Astrocyte of the spinal cord (primary cell): Measurements from ENCODE around the gene NINJ2.

Source experiments
- DNase-seq: peaks from one replicate; pipeline ENCODE4 v3.0.0; 2011; ENCODE audit warnings: low read depth, low spot score
- H3K4me3 ChIP-seq: 2 replicates; pipeline ENCODE4 v1.5.1; 2011; ENCODE audit warnings: low read depth, mild to moderate bottlenecking, low read length, moderate library complexity
- in situ Hi-C: cut with HindIII; loops from 2 replicates; pipeline ENCODE4 v1.10.0; 2017; ENCODE audit warnings: low sequenced_read_pairs
- TF ChIP-seq, protein P1 (sequence below): IDR thresholded peaks from 2 replicates; pipeline ENCODE4 v1.5.1; 2012; ENCODE audit warnings: low read depth, mild to moderate bottlenecking, low read length, inconsistent platforms

NINJ2 gene

DNA sequence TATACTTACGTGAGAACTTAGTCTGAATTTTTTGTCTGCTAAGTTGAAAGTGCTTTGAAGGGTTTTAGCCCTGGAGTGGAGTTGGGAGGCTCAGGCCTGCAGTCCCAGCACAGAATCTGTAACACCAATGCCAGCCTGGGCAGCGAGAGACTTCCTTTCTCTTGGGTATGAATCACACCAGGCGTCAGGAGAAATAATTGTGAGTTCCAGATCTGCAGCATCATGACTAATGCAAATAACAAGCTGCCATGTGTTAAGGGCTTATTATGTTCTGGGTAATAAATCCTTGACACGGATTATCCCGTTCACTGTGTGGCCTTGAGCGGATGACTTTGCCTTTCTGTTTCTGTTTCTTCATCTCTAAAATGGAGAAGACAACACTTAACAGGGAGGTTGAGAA is 132.9 kb downstream of the NINJ2 start:
- TF ChIP-seq, protein P1, sequence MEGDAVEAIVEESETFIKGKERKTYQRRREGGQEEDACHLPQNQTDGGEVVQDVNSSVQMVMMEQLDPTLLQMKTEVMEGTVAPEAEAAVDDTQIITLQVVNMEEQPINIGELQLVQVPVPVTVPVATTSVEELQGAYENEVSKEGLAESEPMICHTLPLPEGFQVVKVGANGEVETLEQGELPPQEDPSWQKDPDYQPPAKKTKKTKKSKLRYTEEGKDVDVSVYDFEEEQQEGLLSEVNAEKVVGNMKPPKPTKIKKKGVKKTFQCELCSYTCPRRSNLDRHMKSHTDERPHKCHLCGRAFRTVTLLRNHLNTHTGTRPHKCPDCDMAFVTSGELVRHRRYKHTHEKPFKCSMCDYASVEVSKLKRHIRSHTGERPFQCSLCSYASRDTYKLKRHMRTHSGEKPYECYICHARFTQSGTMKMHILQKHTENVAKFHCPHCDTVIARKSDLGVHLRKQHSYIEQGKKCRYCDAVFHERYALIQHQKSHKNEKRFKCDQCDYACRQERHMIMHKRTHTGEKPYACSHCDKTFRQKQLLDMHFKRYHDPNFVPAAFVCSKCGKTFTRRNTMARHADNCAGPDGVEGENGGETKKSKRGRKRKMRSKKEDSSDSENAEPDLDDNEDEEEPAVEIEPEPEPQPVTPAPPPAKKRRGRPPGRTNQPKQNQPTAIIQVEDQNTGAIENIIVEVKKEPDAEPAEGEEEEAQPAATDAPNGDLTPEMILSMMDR = no peak
- no peak overlapping the region for H3K4me3 ChIP-seq
- peak; percentile 53 for DNase-seq
- in situ Hi-C loops = no loop called here

DNA sequence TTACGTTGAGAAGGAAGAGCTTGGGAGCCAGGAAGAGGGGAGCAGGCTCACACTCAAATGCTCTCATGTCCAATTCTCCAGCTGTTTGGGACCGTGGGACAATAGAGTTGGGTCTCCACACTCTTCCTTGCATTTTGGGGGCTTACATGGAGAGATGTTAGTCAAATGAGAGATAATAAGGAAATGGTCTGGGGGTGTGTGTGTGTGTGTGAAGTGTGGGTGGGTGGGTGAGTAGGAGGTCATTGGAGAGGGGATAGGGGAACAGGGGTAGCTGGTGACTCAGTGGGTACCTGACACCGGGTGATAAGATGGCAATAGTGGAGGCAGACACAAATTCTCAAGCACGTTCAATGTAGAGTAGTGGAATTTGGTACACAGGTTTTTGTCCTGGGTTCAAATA is 135.5 kb downstream of the NINJ2 start:
- no peak for DNase-seq
- TF ChIP-seq, protein P1 = no peak
- in situ Hi-C loops = no loop called here
- H3K4me3 ChIP-seq = no peak overlapping the region

DNA sequence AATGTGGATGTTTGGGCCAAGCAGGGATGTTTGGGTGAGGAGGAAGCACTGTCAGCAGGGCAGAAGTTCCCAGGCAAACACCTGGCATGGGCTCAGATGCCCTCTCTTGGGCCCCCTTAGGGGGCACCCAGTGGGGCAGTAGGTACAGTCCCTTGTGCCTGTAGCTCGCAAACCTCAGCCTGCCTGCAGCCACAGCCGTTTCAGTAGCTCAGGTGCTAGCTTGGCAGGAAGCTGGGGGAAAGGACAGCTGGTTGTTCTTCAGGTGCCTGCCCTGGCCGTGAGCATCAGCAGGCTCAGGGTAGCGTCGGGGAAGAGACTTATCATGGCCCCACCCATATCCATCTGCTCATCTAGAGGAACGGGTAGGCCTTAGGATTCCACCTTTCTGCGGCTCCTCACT is 136.0 kb downstream of the NINJ2 start:
- no peak for DNase-seq
- TF ChIP-seq, protein P1 = no peak
- H3K4me3 ChIP-seq = no peak overlapping the region
- in situ Hi-C loops = no loop called here

DNA sequence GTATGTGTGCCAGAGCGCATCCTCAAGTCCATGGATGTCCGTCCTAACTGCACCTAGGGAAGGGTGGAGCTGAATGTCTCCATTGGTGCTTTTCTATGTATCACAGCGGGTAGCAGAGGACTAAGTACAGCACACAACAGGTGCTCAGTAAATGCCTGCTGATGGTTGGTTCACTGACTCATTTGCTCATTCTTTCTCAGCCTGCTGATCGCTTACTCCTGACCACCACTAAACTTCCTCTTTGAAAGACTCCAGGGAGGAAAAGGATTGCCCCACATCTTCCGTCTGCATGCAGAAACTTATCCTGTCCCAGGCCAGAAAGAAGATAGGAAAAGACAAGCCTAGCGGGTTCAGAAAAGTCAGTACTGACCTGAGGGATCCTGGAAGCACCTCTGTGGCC is 137.2 kb downstream of the NINJ2 start:
- no peak for DNase-seq
- TF ChIP-seq, protein P1 = no peak
- H3K4me3 ChIP-seq = no peak overlapping the region
- in situ Hi-C loops = no loop called here

DNA sequence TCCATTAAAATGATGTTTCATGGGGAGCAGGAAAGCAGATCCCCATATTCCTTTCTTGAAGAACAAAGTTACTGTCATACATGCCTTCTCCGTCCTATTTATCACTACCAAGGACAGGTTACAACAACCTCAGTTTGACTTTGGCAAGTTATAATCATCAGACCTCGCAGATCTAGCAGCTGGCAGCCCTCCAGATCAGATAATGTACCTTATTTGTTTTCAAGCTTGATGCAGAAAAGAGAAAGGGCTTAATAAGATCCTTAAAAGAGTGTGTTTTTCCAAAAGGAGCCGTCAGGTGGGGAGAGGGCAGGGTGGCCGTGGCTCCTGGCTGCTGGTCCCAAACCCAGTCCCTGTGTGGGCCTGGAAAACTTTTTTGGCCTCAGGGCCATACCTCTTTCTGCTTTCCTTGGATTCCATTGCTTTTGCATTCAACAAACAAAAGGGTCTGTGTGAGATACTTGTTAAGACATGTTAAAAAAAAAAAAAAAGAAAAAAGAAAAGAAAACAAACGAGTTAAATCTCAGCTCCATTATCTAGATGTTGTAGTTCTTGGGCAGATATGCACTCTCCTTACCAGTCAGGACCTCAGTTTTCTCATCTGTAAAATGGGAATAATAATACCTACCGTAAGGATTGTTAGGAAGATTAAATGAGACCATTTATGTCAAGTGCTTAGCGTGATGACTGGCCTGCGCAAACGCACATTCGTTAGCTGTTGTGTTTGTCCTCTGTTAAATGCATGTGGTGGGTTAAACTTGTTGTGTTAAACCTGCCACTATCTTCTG is 138.9 kb downstream of the NINJ2 start:
- in situ Hi-C loops = no loop called here
- TF ChIP-seq, protein P1 = no peak
- no peak overlapping the region for H3K4me3 ChIP-seq
- no peak for DNase-seq

DNA sequence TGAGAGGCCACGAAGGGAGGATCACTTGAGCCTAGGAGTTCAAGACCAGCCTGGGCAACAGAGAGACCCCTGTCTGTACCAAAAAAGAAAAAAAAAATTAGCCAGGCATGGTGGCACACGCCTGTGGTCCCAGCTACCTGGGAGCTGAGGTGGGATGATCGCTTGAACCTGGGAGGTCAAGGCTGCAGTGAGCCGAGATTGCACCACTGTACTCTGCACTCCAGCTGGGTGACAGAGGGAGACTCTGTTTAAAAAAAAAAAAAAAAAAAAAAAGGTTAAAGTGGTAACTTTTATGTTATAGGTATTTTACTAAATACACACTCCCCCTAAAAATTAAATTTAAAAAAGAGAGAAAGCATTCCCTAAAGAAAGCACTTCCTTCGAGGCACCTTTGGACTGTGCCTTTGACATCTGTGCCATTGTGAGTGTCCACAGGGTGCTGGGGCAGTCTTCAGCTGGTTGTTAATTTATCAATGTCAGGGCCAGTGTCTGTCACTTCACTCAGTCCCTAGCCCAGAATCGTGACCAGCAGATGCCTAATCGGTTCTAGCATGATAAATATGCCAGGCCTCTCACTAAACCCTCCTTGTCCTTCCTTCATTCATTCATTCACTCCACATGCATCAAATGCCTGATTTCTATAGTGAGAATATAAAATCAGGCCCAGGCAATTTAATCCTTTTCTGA is 140.4 kb downstream of the NINJ2 start:
- in situ Hi-C loops = no loop called here
- TF ChIP-seq, protein P1 = no peak
- H3K4me3 ChIP-seq = no peak overlapping the region
- no peak for DNase-seq
